Myocyte (in vitro differentiated cells): ENCODE data around the gene PRR15. TPM values are rescaled to one million over a fixed set of nuclear protein-coding genes. Genes with fewer than 3 reads are reported as not detected.
A peak's percentile ranks its signal among the peaks of the same experiment; 100 is the strongest.

Source experiments
- DNase-seq: peaks from one replicate; pipeline ENCODE4 v3.0.0-alpha.2; 2012; ENCODE audit warnings: low read depth
- total RNA-seq: library from RNA; depleted of rRNA; stranded (reverse); fragments of >200 nt; gene quantifications from 2 replicates; pipeline ENCODE4 v1.2.3, GENCODE V29; 2014

The PRR15 gene
- total RNA-seq, 1 donor from 2014 or later = not detected

DNA sequence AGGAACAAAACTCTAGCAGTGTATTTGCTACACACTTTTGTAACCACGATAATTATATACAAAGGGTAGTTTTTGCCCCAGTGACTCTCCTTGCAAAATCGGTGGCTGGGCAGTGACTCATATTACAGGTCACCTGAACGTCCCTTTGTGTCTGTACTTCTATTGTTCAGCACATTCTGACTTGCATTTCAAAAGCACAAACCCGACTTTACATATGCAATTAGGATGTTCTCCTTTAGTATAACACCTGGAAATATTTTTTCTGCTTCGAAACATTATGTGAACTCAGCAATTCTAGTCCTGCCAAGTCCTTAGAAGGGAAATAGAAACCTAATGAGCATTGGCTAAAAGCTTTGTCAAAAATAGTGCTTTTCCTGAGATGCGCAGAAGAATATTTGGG, 6.0 kb downstream of the PRR15 start:
- DNase-seq = no peak

DNA sequence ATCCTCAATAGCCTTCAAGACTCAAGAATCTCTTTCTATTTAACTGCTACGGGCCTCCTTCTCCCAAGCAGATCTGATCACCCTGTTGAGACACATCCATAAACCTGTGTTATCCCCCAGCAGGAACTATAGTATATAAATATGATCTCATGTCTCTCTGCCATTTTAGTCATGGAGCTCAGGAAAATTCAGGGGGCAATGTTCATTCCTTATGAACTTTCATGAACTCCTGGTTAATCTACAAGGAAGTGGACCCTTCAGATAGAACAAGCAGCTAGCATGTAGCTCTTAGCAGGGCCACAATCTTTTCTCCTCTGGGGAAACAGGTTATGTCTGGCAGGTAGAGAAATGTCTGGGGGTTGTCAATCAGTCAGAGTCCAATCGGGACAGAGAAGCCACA, 8.9 kb downstream of the PRR15 start:
- no peak for DNase-seq

DNA sequence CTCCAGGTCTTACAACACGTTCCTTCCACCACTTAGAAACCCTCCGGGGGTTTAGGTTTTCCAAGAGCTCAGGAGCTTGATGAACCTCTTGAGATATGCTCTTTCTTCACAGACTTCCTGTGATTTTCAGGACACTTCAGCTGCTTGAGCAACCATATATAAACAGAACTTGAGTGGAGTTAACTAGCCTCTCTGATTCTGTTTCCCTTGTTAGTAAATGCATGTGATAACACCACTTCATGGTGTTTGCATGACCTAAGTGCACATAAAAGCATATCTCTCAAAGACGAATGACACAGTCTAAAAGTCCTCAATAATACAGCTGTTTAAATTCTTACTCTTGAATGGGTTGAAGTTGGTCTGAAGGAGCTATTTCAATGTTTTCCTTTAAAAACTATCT, 9.9 kb downstream of the PRR15 start:
- no peak for DNase-seq

DNA sequence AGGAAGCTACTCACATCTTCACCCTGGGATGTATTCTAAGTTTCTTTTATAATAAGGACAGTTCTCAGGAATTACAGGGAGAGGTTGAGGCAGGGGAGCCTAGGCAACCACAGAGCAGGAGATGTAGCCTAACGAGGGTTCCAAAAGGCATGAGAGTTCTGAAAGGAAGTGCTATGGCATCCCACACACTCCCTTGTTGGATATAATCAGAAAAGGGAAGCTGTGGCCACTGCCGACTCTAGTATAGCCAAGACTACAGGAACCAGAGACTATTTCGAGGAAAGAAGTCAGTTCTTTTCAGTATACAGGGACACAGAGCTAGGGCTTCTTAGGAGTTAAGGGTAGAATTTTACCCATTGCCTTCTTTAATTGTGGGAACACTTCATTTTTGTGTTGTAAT, 11.0 kb downstream of the PRR15 start:
- no peak for DNase-seq

DNA sequence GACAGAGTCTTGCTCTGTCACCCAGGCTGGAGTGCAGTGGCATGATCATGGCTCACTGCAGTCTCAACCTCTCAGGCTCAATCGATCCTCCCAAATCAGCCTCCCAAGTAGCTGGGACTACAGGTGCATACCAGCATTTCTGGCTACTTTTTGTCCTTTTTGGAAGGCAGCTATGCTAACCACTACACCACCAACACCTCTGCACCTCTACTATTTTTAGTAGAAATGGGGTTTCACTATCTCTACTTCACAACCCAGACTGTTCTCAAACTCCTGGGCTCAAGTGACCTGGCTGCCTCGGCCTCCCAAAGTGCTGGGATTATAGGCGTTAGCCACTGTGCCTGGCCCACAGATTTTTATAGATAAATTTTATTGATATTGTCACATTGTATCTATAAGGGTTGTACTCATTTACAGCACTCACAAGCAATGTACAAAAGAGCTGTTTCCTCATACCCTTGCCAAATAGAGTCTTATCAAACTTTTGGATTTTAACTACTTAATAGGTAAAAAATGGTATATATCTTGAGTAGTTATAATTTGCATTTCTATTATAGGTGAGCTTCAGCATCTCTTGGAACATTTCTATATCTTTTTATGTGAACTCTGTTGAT, 23.7 kb downstream of the PRR15 start:
- DNase-seq = no peak

DNA sequence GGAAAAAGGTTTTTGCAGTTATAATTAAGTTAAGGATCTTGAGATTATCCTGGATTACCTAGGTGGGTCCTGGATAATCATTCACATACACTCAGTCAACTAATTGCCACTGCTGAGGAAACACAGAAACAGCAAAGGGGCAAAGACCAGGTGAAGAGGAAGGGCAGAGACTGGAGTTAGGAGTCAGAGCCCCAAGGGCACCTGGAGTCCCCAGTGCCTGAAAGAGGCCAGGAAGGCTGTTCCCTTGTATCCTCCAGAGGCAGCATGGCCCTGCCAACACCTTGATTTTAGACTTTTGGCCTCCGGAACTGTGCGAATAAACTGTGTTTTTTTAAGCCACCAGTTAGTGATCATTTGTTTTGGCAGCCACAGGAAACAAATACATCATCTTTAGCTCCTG, 24.6 kb downstream of the PRR15 start:
- DNase-seq = no peak

DNA sequence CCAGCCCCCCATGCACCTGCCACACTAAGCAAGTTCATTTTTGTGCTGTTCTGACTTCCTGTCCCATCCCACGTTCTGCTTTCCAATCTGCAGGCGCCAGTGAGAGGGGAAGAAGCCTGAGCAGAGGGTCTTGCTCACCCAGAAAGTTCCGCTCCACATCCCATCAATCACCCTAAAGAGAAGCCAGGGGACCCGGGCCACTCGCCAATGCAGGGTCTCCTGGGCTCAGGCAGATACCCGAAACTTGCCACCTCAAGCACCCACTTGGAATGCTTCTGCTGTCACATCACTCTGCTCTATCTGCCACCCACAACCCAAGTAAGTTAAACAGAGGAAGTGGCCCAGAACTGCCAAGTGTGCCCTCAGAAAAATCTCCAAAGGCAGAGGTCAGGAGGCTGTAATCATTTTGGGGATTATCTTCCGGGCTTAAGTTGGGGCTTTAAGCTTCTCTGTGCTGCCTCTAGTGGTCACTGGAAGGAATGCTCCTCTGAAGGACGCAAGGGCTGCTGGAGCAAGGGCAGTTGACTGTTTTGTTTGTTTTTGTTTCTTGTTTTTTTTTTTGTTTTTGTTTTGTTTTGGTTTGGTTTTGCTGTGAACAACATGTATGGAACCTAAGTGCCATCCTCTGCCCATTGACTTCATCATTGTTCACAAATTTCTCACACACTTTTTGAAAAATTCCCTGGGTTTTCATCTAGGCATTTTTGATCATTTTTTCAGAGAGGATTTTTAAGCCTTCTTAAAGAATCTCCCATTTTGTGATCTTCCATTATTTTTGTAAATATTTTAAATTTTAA, 25.5 kb downstream of the PRR15 start:
- peak; percentile 67 for DNase-seq

DNA sequence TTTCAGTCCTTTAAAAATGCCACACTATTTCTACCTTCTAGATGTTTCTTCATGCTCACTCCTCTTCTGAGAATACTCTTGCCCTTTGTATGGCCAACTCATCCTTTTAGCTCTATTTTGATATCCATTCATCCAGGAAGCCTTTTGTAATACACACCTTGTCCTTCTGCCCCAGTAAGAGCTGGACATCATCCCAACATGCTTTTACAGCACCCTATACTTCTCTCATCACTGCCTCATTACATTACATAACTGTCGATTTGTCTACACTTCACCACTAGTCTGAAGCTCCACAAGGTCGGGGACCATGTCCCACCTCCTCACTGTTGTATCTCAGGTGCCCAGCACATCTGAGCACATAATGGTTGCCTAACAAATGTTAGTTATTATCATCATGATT, 29.2 kb downstream of the PRR15 start:
- DNase-seq = no peak

DNA sequence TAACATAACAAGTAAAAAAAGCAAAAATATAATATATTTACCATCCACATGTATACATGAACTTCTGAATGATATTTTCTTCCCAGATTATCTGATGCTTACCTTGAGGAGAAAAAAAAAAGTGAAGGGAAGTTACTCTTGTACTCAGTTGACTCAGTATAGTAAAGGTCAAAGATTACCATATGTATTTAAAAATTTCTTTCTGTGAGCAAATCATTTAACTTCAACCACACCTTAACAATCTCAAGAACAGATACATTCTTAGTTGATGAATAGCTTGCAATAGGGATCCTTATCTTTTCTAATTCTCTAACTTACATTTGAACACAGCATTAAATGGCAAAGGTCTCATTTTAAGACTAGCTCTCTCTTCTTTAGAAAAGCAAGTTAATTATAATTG, 29.8 kb downstream of the PRR15 start:
- DNase-seq = no peak

DNA sequence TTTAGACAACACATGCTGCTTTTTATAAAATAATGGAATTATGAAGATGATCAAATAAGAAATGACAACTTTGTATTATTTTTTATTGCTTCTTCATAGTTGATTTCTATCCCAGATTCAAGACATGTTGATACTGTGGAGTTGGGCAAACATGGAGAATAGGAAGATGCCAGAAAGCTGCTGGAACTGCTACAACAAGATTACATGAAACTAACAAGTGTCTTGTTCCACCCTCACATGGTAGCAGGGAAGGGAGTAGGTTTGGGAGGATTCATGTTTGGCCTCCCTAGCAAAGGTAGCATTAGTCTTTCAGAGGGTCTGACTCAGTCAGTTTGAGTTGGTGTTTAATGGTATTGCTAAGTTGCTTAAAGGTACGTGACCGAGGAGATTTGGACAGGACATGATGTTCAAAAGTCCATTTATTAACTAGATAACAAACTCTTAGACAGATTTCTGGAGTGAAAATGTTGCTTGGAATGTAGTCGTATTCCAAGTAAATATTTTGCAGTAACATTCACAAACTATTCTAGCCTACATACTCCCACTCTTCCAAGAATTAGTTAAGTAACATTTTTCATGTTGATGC, 33.1 kb downstream of the PRR15 start:
- no peak for DNase-seq

DNA sequence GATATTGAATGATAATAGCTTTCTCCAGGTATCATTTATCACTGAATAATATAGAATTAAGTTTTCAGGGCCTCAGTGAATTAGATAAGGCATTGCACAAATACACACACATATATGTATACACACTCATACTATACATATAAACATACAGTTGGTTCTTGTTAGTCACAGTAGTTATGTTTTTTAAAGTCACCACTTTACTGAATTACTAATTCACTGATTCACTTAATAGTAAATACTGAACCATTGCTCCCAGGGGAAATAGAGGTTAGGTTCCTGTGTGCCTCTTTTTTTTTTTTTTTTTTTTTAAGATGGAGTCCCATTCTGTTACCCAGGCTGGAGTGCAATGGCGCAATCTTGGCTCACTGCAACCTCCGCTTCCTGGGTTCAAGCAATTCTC, 33.6 kb downstream of the PRR15 start:
- no peak for DNase-seq

DNA sequence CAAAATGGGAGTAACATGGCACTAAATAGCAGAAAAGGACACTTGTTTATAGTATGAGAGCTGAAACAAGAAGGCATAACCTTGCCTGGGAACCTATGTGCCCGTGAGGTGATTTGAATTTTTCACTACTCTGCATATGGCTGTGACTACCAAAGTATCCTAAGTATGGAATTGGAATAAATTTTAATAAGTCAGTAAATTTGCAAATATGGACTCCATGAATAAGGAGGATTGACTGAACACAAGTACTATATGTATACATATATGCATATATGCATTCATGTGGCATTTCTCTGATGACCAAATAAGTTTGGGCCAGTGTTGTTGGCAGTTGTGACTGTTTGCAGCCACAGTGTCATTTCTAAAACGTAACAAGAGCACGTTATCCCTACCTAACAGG, 34.5 kb downstream of the PRR15 start:
- DNase-seq = no peak

DNA sequence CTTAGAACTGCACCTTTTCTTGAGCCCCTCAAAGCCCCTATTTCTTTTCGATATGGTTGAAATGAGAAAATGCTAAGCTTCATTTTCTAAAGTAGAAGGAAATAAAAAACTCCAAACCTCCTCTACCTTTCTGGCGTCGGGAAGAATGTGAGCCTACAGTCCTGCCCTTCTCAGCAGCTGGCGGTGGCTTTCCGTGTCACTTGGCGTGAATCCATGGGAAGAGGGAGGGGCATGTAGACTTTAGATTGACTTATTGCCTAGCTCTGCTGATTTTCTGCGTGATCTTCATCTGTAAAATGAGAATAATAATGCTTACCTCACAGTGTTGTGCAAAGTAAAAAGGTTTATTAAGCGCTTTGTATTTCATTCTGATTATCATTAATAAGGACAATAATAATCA, 35.0 kb downstream of the PRR15 start:
- peak; percentile 22 for DNase-seq

DNA sequence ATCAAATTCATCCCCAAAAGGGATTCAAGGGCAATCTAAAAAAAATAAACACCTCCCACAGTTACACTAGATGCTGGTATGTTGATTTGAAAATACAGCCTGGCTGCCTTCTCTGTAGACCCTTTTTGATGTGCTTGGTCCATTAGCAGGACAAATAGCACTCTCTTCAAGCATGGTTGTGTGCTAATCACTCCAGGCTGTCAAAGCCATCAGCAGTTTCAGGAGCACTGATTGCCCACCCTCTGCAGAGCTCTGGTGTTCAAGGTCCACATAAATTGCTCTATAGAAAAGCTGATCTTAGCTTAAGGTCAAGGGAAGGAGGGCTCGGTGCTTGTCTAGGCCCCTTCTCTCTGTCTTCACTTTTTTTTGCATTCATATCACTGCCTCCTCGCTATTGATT, 35.4 kb downstream of the PRR15 start:
- no peak for DNase-seq

DNA sequence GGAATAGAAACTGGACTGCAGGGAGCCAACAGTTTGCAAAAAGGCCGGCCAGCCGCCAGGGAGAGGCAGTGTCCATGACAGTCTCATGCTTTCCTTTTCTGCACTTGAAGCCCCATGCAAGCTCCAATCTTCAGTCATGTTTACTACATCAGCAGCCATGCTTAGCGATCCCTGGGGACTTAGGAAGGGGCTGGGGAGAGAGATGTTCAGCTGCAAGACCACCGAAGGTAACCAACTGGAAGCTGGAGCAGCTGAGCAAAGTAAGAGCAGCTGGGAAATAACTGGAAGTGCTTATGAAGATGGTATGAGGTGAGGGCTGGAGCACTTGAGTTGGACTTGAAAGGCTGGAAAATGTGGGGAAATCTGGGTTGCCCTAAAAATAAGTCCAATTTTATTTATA, 37.0 kb downstream of the PRR15 start:
- DNase-seq = no peak

DNA sequence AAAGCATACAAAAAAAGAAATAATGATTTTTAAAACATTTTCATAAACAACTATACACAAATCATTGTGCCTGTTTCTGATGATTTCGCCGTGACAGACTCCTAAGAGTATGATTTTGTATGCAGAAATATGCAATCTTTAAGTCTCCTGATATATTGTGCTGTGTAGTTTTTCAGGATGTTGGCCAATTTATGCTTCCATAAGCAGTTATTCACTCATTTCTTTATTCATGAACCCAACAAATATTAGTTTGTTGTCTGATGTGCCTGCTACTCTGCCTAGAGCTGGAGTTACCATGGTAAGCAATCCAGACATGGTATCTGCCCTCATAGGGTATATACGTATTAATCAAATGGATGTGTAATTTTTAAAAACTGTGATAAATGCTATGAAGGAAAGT, 40.4 kb downstream of the PRR15 start:
- DNase-seq = no peak

DNA sequence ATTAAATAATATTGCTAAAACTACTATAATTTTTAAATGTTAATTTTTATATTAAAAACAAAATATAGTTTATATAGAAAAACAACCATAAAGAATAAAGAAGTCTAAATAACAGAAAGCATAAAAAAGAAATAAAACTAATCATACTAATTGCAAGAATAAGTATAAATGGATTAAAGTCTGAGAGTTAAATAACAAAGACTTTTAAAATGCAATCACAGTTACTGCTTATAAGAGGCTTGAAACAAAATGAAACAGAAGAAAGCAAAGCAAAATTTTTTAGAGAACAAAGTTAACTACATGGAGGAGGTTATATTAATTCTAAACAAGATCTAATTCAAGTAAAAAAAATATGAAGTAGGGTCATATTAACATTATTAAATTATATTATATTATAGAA, 41.1 kb downstream of the PRR15 start:
- DNase-seq = no peak

DNA sequence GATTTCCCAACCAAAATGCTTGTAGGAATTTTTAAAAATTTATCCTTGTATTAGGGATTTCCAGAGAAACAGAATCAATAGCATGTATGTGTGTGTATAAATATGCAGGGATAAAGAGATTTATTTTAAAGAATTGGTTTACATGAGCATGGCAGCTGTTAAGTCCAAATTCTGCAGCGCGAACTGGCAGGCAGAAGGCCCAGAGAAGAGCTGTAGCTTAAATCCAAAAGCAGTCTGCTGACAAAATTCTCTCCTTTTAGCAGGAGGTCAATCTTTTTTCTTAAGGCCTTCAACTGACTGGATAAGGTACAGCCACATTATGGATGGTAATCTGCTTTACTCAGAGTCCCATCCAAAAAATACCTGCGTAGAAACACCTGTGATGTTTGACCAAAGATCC, 42.0 kb downstream of the PRR15 start:
- DNase-seq = no peak

DNA sequence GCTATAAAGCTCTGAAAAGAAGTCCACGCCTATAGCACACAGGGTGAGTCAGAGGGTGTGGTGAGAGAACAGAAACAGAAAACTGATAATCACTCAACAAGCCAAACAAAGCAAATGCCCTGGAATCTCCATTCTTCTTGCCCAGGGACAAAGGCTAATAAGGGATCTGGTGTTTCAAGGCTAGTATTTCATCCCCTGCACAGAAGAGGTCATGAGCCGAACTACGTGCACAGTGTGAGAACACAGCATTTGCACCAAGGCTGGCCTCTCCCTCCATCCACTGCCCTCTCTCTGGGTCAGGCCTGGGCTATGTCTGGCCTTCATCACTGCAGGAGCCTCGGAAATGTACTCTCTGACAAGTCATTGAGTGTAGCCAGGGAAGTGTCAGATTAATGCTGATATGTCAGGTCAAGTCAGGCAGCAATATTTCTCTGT, 42.7 kb downstream of the PRR15 start:
- peak; percentile 38 for DNase-seq

DNA sequence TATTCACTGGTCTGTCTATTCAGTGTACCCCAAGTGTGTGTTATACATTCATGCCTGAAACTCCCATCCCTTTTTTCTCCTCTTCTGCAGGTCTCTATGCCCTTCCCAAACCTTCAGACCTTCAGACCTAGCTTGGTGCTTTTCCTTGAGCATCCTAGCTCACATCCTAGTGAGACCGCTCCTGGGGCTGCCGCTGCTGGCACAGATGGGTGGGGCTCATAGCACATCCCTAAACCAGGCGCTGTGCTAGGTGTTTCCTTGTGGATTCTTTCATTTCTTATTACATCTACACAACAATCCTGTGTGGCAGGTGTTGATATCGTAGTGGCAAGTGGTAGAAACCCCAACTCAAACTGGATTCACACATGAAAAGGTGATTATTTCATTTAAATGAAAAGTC, 43.2 kb downstream of the PRR15 start:
- no peak for DNase-seq

DNA sequence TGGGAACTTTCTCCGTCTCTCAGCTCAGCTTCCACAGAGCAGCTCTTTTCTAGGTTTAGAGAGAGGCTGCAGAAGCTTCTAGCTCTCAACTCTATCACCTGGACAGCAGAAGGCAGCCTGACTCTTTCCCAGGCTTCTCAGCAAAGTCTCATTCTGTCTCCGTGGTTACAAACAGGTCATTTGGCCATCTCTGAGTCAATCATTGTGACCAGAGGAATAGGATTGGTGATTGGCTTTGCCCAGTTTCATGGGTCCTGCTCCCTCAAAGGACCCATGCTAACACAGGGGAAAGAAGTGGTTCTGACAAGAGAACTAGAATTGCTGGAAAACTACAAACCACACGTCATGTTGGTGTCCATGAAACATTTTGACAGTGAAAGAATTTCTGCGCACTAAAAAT, 43.6 kb downstream of the PRR15 start:
- DNase-seq = no peak

DNA sequence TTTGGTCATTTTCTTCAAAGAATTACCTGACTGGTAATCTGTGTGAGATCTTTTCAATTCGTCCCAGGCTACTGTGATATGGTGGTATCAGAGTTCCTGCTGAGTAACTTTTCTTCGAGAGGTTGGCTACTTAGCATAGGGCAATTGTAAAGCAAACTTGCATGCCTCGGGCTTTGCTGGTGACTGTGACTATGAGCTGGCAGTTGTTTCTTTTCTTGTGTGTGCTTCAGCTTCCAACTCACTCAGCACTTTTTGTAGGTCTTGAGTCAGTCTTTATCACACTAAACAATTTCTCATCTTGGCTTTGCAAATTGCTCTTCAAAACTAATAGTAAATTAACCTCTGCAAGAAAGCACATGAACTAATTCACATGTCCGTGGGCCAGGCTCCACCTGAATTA, 44.3 kb downstream of the PRR15 start:
- peak; percentile 26 for DNase-seq
